Panc1 (cell line): ENCODE measurements around the gene BLM.

Source experiments
- POLR2AphosphoS5 ChIP-seq: IDR thresholded peaks from 2 replicates; pipeline ENCODE4 v1.6.1; 2012; ENCODE audit warnings: mild to moderate bottlenecking, low read depth, low read length, moderate library complexity
- TF ChIP-seq, protein P1 (sequence below): fragments of 450-650 bp; IDR thresholded peaks from 2 replicates; pipeline ENCODE4 v1.5.1; 2017; ENCODE audit warnings: mild to moderate bottlenecking
- TF ChIP-seq, protein P2 (sequence below), 2 experiments: IDR thresholded peaks; 2 replicates each; pipeline ENCODE4 v1.6.1; 2011 to 2012; ENCODE audit warnings: low read depth in 2 of 2, control low read depth in 1 of 2, low read length in 1 of 2, mild to moderate bottlenecking in 1 of 2, moderate library complexity in 1 of 2; ENCODE audit not compliant: insufficient read depth in 1 of 2

DNA sequence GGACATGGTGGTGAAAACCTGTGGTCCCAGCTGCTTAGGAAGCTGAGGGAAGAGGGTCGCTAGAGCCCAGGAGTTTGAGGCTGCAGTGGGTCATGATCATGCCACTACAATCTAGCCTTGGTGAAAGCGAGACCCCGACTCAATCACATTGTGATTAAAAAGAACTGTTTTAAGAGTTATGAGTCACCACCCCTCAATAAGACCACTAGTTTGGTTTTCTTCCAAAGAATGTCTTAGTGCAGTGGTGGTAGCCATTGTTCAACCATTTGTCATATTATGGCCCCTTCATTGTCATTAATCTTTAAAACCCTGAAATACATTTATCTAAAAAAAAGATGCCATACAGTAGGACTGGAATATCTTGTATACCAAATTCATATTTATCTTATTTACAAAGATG is 48.8 kb downstream of the BLM start:
- TF ChIP-seq, protein P1, sequence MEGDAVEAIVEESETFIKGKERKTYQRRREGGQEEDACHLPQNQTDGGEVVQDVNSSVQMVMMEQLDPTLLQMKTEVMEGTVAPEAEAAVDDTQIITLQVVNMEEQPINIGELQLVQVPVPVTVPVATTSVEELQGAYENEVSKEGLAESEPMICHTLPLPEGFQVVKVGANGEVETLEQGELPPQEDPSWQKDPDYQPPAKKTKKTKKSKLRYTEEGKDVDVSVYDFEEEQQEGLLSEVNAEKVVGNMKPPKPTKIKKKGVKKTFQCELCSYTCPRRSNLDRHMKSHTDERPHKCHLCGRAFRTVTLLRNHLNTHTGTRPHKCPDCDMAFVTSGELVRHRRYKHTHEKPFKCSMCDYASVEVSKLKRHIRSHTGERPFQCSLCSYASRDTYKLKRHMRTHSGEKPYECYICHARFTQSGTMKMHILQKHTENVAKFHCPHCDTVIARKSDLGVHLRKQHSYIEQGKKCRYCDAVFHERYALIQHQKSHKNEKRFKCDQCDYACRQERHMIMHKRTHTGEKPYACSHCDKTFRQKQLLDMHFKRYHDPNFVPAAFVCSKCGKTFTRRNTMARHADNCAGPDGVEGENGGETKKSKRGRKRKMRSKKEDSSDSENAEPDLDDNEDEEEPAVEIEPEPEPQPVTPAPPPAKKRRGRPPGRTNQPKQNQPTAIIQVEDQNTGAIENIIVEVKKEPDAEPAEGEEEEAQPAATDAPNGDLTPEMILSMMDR = no peak
- no peak for TF ChIP-seq POLR2AphosphoS5
- TF ChIP-seq, protein P2, sequence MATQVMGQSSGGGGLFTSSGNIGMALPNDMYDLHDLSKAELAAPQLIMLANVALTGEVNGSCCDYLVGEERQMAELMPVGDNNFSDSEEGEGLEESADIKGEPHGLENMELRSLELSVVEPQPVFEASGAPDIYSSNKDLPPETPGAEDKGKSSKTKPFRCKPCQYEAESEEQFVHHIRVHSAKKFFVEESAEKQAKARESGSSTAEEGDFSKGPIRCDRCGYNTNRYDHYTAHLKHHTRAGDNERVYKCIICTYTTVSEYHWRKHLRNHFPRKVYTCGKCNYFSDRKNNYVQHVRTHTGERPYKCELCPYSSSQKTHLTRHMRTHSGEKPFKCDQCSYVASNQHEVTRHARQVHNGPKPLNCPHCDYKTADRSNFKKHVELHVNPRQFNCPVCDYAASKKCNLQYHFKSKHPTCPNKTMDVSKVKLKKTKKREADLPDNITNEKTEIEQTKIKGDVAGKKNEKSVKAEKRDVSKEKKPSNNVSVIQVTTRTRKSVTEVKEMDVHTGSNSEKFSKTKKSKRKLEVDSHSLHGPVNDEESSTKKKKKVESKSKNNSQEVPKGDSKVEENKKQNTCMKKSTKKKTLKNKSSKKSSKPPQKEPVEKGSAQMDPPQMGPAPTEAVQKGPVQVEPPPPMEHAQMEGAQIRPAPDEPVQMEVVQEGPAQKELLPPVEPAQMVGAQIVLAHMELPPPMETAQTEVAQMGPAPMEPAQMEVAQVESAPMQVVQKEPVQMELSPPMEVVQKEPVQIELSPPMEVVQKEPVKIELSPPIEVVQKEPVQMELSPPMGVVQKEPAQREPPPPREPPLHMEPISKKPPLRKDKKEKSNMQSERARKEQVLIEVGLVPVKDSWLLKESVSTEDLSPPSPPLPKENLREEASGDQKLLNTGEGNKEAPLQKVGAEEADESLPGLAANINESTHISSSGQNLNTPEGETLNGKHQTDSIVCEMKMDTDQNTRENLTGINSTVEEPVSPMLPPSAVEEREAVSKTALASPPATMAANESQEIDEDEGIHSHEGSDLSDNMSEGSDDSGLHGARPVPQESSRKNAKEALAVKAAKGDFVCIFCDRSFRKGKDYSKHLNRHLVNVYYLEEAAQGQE (IDR thresholded peaks at IDR 0.05; ENCODE audit: insufficient read depth in 1 of 2, low read depth in 2 of 2, low read length in 1 of 2) = no peak
